Activated naive CD4-positive, alpha-beta T cell (primary cell): ENCODE measurements around the gene ACER1.
"Not testable (repeated sequence)": the region's sequence is repeated elsewhere in the genome, so short reads cannot be mapped to it uniquely, and the experiment has no call there.

ENCODE experiments used
- DNase-seq, 4 experiments: peaks; one replicate each; lab custom pipeline; 2025; lab: John Stamatoyannopoulos, UW

The ACER1 gene

GRCh38 chr19:6288737-6289136, 44.7 kb downstream of the ACER1 start:
- no peak for DNase-seq

DNA sequence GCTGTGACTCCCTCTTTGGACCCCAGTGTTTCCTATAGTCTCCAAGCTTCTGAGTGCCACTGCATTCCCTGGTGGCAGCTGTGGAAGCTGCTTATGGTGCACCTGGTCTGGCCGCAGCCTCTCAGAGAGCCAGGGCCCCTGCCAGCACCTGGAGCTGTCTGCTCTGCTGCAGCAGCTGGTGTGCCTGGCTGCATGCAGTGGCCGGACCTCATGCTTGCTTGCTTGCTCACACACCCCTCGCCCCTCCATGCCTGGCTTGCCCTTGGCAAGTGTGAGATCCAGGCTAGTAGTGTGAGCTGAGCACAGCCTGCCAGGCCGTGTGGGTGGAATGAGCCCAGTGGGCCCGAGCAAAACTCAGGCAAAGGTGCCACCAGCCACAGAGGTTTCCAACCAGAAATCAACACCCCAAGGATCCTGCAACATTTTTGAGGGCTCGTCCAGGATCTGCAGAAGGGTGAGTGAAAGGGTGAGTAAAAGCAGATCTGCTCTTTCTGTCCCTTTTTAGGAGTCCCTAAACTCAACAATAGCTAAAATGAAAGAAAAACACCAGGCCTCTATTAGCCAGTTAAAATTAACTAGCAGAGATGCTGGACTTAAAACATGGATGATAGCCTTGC, 46.0 kb downstream of the ACER1 start:
- no peak for DNase-seq

- DNase-seq, result no peak
These were observed 46.7 kb downstream of the ACER1 start for GRCh38 chr19:6286676-6287075.

DNA sequence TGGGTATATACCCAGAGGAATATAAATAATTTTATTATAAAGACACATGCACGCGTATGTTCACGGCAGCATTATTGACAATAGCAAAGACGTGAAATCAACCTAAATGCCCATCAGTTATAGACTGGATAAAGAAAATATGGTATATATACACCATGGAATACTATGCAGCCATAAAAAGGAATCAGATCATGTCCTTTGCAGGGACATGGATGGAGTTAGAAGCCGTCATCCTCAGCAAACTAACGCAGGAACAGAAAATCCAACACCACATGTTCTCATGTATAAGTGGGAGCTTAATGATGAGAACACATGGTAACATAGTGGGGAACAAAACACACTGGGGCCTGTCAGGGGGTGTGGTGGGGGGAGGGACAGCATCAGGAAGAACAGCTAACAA, 51.0 kb downstream of the ACER1 start:
- not testable (repeated sequence) for DNase-seq

GRCh38 chr19:6279931-6280591, 53.4 kb downstream of the ACER1 start, which contains the start of gene MLLT1:
TSS of gene MLLT1 (minus strand) at chr19:6279975. CDS start at chr19:6279784, 191 bp downstream.
- DNase-seq, result peak; percentile 89 to 94 (median 91)

DNA sequence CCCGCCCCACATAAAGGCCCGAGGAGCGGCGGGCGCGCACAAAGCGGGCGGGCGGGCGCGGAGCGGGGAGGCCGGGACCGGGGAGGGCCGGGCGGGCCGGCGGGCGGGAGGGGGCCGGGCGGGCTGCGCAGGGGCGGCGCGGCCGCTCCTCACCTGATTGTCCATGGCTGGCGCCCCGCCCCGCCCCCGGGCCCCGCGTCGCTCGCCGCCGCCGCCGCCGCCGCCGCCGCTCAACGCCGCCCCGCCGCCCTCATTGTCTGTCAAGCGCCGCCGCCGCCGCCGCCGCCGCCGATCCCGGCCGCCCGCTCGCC, 53.8 kb downstream of the ACER1 start:
- DNase-seq, result no peak

- DNase-seq, result peak in 1 of 4 experiments; percentile 23
These were observed 54.4 kb downstream of the ACER1 start for GRCh38 chr19:6278740-6279619.

DNA sequence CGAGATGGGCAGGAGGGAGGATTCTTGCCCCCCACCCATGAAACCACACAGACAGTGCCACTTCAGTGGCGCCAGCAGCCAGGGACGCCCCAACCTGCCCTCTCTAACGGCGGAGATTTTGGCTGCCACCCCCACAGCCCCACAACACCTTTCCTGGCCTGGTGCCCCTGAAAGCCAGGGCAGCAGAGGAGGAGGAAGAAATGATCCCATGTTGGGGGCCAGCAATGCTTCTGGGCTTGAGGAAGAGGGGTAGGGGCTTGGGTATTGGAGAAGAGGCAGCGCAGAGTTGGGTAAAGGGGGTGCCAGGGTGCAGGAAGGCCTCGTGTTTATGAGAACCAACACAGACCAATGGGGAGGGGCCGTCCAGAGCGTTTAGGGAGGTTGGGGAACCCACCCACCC, 55.4 kb downstream of the ACER1 start:
- DNase-seq, result no peak

- no peak for DNase-seq
These were observed 57.0 kb downstream of the ACER1 start for GRCh38 chr19:6276447-6276846.

GRCh38 chr19:6275170-6275744, 58.2 kb downstream of the ACER1 start:
- DNase-seq, result no peak

DNA sequence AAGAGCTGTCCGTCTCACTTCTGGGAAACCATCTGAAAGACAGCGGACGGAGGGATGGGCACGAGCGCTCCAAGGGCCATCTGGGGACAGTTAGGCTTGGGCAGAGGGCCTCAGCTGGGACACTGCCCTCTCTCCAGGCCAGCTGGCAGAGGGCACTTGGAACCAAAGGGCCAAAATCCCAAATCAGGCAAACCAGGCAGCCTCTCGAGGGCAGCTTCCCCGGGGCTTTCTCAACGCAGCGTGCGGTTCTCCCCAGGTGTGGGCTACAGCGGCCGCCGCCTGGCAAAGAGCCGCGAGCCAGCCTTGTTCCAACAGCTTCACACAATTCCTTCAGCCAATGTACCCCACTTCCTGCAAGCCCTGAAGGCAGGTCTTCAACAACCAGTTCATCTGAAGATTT, 58.7 kb downstream of the ACER1 start:
- DNase-seq, result no peak

GRCh38 chr19:6273701-6274601, 59.5 kb downstream of the ACER1 start:
- no peak for DNase-seq

- DNase-seq, result no peak
These were observed 60.4 kb downstream of the ACER1 start for GRCh38 chr19:6272913-6273600.

DNA sequence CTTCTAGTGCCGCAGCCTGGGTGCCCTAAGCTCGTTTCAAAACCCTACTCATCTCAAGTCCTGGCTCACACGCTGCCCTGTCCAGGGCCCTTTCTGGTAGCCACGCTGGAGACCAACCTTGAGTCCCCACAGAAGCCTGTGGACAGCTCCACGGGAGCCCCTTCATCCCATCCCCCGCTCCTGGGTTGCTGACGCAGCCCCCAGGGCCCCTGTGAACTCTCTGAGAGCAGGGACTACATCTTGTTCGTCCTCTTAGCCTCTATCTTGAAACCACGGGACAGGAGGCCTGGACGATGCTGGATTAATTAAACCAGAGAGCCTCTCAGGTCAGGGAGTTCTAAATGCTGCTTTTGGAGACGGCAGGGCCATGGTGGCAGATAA, 61.0 kb downstream of the ACER1 start:
- DNase-seq, result no peak

GRCh38 chr19:6271721-6272410, 61.5 kb downstream of the ACER1 start:
- DNase-seq, result no peak

DNA sequence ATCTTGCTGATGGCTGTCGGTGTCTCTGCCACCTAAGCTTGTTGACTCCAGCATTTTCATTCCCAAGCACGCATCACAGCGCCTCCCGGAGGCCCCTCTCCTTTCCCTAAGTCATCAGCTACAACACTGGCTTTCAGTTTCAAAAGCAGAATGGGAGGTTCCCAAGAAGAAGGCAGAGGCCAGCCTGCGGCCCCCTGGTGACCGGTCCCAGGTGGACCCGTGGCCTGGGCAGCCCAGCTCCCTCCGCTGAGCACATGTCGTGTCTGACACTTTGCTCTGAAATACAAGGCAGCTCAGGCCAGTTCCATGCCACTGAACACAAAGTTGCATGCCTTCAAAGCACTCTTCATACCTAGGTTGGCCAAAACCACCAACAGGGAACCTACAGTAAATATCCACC, 62.2 kb downstream of the ACER1 start:
- no peak for DNase-seq

- DNase-seq, result no peak
These were observed 62.6 kb downstream of the ACER1 start for GRCh38 chr19:6270822-6271221.

GRCh38 chr19:6270076-6270745, 63.2 kb downstream of the ACER1 start:
- DNase-seq, result no peak

DNA sequence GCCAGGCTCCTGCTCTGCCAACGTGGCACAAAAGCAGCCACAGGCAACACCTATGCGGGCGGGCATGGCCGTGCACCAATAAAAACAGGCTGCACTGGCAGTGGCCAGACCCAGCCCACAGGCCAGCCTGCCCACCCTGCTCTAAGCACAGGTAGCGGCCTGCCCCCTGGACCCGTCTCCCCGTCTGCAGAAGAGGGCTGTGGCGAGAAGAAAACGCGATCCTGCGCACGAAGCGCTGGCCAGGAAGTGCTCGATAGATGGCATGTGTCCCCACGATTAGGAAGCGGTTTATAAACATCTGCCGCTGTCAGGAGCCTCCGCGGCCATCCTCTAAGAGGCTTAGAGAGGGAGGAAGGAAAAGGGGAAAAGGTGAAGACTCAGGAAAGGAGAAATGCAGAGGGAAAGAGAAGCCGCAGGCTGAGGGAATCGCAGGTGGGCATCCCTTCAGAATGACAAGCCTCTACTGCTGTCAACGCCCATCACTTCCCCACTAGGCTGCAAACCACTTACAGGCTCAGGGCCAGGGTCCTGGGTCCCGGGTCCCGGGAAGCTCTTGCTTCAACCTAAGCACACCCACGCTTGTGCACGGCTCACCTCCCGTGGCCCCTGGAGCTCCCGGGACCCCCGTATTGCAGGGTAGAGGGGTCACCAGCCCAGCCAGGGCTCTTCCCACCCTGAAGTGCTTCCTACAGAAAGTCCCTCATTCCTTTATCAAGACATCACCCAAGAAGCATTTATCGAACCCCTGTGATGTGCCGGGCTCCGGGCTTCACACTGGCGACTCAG, 64.1 kb downstream of the ACER1 start:
- no peak for DNase-seq
